MG63 (cell line): ENCODE measurements around the gene OXNAD1. TPM values are rescaled to one million over a fixed set of nuclear protein-coding genes. Genes with fewer than 3 reads are reported as not detected.

Source experiments
- DNase-seq: peaks from one replicate; pipeline ENCODE4 v3.0.0-alpha.2; 2020
- H3K27me3 ChIP-seq: fragments of 250-450 bp; sonication (Bioruptor Pico); 2 replicates; pipeline ENCODE4 v1.5.1; 2020; ENCODE audit warnings: mild to moderate bottlenecking, moderate library complexity
- H3K36me3 ChIP-seq: fragments of 250-450 bp; sonication (Bioruptor Pico); 2 replicates; pipeline ENCODE4 v1.5.1; 2020; ENCODE audit warnings: mild to moderate bottlenecking, moderate library complexity
- H3K4me3 ChIP-seq: fragments of 250-450 bp; sonication (Bioruptor Pico); 2 replicates; pipeline ENCODE4 v1.5.1; 2020; ENCODE audit warnings: mild to moderate bottlenecking, moderate library complexity
- H3K9me3 ChIP-seq: fragments of 250-450 bp; sonication (Bioruptor Pico); 2 replicates; pipeline ENCODE4 v1.5.1; 2020; ENCODE audit warnings: mild to moderate bottlenecking, moderate library complexity
- total RNA-seq: library from RNA; depleted of rRNA; stranded (reverse); fragments of >200 nt; shearing (Covaris generic); gene quantifications from 2 replicates; pipeline ENCODE4 v1.2.3, GENCODE V29; 2014; ENCODE audit warnings: low replicate concordance; rRNA removed

OXNAD1 gene, protein sequence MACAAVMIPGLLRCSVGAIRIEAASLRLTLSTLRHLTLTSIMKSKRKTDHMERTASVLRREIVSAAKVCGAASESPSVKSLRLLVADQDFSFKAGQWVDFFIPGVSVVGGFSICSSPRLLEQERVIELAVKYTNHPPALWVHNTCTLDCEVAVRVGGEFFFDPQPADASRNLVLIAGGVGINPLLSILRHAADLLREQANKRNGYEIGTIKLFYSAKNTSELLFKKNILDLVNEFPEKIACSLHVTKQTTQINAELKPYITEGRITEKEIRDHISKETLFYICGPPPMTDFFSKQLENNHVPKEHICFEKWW
- 8.8 and 13.0 TPM in 2 replicates for total RNA-seq

DNA sequence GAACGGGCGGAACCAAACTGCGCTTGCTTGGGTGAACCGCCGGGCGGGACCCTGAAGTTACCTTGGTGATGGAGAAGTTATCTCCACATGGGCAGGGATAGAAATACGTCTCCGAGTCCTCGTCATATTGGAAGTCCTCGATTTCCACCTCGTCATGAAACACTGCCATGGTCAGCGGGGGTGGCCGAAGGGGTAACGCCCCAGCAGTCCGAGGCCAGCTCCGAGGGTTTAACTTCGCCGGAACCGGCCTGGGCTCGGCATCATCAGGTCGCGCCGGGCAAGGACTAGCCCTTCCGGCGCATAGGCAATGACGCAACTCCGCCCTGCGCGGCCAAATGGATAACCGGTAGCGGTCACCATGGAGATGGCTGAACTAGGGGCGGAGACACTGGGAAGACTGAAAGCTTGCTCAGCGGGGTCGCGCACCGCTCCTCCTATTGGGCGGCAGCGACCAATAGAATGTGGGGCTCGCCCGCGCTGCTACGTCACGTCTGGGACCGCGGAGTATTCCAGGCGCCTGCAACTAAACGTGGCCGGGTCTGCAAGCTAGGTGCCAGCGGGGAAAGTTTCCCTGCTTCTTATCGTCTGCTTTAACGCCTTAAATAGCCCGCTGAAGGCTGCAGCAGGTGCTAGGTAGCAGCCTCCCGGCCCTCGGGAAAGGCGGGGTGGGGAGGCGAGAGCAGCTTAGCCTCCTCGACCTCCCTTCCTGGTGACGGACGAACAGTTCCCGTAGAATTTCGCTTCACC, at the start of gene OXNAD1, which contains the start of gene DPH3:
Gene OXNAD1 (plus strand): TSS at position 505 of the 747 bp plus-strand sequence. CDS start 5,741 bp downstream, outside the sequence.
Gene DPH3 (minus strand): TSS at position 236 of the 747 bp plus-strand sequence. CDS start 67 bp downstream, at position 169.
- H3K9me3 ChIP-seq, result no peaks in the 10 kb centered on the region
- DNase-seq, result peak; percentile 98
- no peaks in the 10 kb centered on the region for H3K27me3 ChIP-seq
- peaks cover 5% of the 10 kb centered on the region for H3K36me3 ChIP-seq
- peak within 1 kb of the TSS; percentile 89 for H3K4me3 ChIP-seq

DNA sequence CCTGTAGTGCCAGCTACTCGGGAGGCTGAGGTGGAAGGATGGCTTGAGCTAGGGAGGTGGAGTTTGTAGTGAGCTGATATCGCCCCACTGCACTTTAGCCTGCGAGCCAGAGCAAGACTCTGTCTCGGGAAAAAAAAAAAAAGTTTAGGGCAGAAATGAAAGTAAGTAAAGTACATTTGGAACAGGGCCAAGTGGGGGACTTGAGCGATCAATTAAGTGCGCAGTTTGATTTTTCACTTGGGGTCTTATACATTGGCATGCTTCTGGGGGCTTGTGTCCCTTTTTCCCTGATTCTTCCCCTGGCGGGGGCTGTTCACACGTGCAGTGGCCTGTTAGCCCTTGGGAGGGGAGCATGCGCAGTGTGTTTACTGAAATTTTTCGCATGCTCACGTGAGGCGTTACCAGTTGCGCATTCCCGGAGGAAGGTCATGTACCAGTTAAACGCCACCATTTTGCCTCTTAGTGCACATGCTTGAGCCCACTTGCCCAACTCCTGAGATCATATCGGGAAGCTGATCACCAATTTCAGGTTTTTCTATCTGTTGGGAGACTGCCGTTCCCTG, 48.6 kb upstream of the OXNAD1 start:
- Histone ChIP-seq H3K36me3 (no peaks in the 10 kb centered on the region), H3K9me3 (no peaks in the 10 kb centered on the region), H3K4me3 (no peak overlapping the region), H3K27me3 (no peaks in the 10 kb centered on the region)
- no peak for DNase-seq

GRCh38 chr3:16219777-16220176, 45.2 kb upstream of the OXNAD1 start:
- Histone ChIP-seq H3K27me3 (no peaks in the 10 kb centered on the region), H3K36me3 (no peaks in the 10 kb centered on the region), H3K9me3 (no peaks in the 10 kb centered on the region), H3K4me3 (no peak overlapping the region)
- no peak for DNase-seq

DNA sequence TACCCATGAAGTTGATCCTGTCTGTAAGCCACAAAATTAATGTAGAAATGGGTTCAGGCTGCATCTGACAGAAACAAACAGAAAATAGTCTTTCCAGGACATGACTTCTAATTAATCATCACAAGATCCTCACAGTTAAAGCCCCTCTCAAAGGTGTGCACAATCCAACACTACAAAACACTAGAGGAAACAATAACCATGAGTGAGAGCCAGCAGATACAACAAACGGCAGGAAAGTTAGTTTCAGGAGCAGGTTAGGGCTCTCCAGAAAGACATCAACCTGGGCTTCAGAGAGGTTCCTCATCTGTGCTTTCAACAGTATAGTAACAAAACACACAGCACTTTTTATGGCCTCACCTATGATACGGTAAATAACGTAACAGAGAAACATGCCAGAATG, 43.0 kb upstream of the OXNAD1 start:
- Histone ChIP-seq H3K27me3 (no peaks in the 10 kb centered on the region), H3K36me3 (no peaks in the 10 kb centered on the region), H3K9me3 (no peaks in the 10 kb centered on the region), H3K4me3 (no peak overlapping the region)
- DNase-seq, result no peak

DNA sequence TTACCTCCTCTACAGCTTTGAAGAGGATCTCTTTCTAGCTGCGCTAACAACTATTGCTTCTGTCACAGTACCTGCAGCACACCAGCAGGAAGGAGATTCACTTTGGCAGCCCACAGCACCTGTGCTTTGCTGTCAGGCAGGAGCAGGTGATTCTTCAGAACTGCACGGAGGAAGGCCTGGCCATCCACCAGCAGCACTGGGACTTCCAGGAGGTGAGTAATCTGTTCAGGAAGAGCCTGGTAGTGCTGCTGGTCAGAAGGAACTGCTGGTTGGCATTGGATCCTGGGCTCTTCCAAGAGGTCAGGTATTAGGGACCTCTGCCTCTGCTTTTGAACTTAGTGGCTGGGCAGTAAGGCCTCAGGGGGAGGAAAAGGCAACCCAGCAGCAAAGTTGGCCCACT, 42.5 kb upstream of the OXNAD1 start:
- H3K36me3 ChIP-seq, result no peaks in the 10 kb centered on the region
- no peaks in the 10 kb centered on the region for H3K27me3 ChIP-seq
- no peak overlapping the region for H3K4me3 ChIP-seq
- no peaks in the 10 kb centered on the region for H3K9me3 ChIP-seq
- no peak for DNase-seq

DNA sequence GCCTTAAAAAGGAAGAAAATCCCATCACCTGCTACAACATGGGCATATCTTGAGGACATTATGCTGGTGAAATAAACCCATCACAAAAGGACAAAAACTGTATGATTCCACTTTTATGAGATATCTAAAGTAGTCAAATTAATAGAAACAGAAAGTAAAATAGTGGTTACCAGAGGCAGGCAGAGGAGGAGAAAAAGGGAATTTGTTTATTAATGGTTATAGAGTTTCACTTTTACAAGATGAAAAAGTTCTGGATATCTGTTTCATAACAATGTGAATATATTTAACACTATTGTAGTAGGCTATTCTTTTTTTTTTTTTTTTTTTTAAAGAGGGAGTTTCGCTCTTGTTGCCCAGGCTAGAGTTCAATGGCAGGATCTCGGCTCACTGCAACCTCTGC, 40.7 kb upstream of the OXNAD1 start:
- no peaks in the 10 kb centered on the region for H3K27me3 ChIP-seq
- H3K4me3 ChIP-seq, result no peak overlapping the region
- no peaks in the 10 kb centered on the region for H3K9me3 ChIP-seq
- no peaks in the 10 kb centered on the region for H3K36me3 ChIP-seq
- DNase-seq, result no peak

GRCh38 chr3:16227566-16227965, 37.4 kb upstream of the OXNAD1 start:
- no peaks in the 10 kb centered on the region for H3K9me3 ChIP-seq
- no peak for DNase-seq
- no peaks in the 10 kb centered on the region for H3K27me3 ChIP-seq
- no peaks in the 10 kb centered on the region for H3K36me3 ChIP-seq
- H3K4me3 ChIP-seq, result no peak overlapping the region

GRCh38 chr3:16229681-16230080, 35.3 kb upstream of the OXNAD1 start:
- H3K36me3 ChIP-seq, result no peaks in the 10 kb centered on the region
- H3K27me3 ChIP-seq, result no peaks in the 10 kb centered on the region
- no peak for DNase-seq
- no peaks in the 10 kb centered on the region for H3K9me3 ChIP-seq
- no peak overlapping the region for H3K4me3 ChIP-seq

- Histone ChIP-seq H3K27me3 (no peaks in the 10 kb centered on the region), H3K9me3 (no peaks in the 10 kb centered on the region), H3K4me3 (no peak overlapping the region), H3K36me3 (no peaks in the 10 kb centered on the region)
- DNase-seq, result no peak
Measured at GRCh38 chr3:16231983-16232382, 33.0 kb upstream of the OXNAD1 start.

- no peaks in the 10 kb centered on the region for H3K9me3 ChIP-seq
- H3K36me3 ChIP-seq, result no peaks in the 10 kb centered on the region
Measured at GRCh38 chr3:16233806-16234205, 31.2 kb upstream of the OXNAD1 start.

GRCh38 chr3:16234281-16234680, 30.7 kb upstream of the OXNAD1 start:
- Histone ChIP-seq H3K36me3 (no peaks in the 10 kb centered on the region), H3K9me3 (no peaks in the 10 kb centered on the region), H3K27me3 (no peaks in the 10 kb centered on the region), H3K4me3 (no peak overlapping the region)
- no peak for DNase-seq

More at GRCh38 chr3:16233806-16234205, 31.2 kb upstream of the OXNAD1 start:
- Histone ChIP-seq H3K27me3 (no peaks in the 10 kb centered on the region), H3K4me3 (no peak overlapping the region)
- no peak for DNase-seq

DNA sequence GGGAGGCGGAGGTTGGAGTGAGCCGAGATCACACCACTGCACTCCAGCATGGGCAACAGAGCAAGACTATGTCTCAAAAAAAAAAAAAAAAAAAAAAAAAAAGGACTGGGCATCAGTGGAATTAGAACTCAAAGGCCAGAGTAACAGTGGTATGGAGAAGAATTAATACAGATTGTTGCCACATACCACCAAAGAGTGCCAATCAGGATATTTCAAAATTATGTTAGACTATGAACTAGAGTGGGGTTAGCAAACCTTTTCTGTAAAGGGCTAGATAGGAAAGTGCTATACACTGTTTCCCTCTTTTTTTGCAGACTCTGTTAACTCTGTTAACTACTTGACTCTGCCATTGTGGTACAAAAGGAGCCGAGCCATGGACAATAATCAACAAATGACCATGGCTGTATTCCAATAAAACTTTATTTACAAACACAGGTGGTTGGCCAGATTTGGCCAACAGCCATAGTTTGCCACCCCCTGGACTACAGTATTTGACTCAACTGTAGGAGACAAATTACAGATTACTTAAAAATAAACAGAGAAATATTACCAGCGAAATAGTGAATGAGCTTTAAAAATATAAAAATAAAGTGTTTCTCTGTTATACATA, 28.9 kb upstream of the OXNAD1 start:
- Histone ChIP-seq H3K9me3 (no peaks in the 10 kb centered on the region), H3K27me3 (no peaks in the 10 kb centered on the region), H3K36me3 (no peaks in the 10 kb centered on the region), H3K4me3 (no peak overlapping the region)
- no peak for DNase-seq

- no peak for DNase-seq
- Histone ChIP-seq H3K36me3 (no peaks in the 10 kb centered on the region), H3K9me3 (no peaks in the 10 kb centered on the region)
Measured at GRCh38 chr3:16236856-16237393, 28.1 kb upstream of the OXNAD1 start.

GRCh38 chr3:16239086-16239770, 25.8 kb upstream of the OXNAD1 start:
- Histone ChIP-seq H3K27me3 (no peaks in the 10 kb centered on the region), H3K9me3 (no peaks in the 10 kb centered on the region), H3K36me3 (no peaks in the 10 kb centered on the region), H3K4me3 (no peak overlapping the region)
- DNase-seq, result no peak

More at GRCh38 chr3:16236856-16237393, 28.1 kb upstream of the OXNAD1 start:
- Histone ChIP-seq H3K27me3 (no peaks in the 10 kb centered on the region), H3K4me3 (no peak overlapping the region)

DNA sequence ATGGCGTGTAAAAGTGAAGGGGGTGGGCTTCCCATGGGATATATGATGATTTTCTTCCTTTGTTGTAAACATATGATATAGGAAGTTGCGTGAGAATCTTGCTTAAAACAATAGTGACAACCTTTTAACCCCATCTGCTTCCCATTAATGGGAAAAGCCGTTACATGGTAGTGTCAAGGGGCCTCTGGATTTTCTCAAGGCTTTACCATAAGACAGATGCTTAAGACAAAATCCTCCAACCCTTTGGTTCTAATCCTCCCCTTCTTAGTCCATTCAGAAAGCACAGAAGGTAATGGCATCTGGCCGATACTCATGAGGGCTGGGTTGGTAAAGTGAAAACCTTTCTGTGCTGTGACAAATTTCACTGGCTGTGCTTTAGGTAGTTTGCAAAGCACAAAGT, 25.2 kb upstream of the OXNAD1 start:
- H3K9me3 ChIP-seq, result no peaks in the 10 kb centered on the region
- no peaks in the 10 kb centered on the region for H3K27me3 ChIP-seq
- DNase-seq, result no peak
- H3K36me3 ChIP-seq, result no peaks in the 10 kb centered on the region
- no peak overlapping the region for H3K4me3 ChIP-seq
